ENCODE data around the gene CARMIL3. TPM values are rescaled to one million over a fixed set of nuclear protein-coding genes. Genes with fewer than 3 reads are reported as not detected.

The CARMIL3 gene
- total RNA-seq, 1 donor from 2014 or later = 108 TPM

GRCh38 chr14:24065408-24065807 is 13.6 kb downstream of the CARMIL3 start:
- no peak overlapping the region for H3K4me3 Mint-ChIP-seq (ENCODE audit: unreplicated experiment)
- no peak for TF ChIP-seq CTCF (IDR thresholded peaks at IDR 0.05; ENCODE audit: partially characterized antibody, unreplicated experiment)
- DNase-seq = no peak
- peaks cover 13% of the 10 kb centered on the region for H3K4me1 Mint-ChIP-seq (ENCODE audit: low read depth, unreplicated experiment)
- no peak overlapping the region for H3K27ac Mint-ChIP-seq (ENCODE audit: unreplicated experiment)
- peaks cover 6% of the 10 kb centered on the region for H3K36me3 Mint-ChIP-seq (ENCODE audit: unreplicated experiment)
- peaks cover 24% of the 10 kb centered on the region for H3K27me3 Mint-ChIP-seq (ENCODE audit: unreplicated experiment)
- H3K9me3 Mint-ChIP-seq (ENCODE audit: unreplicated experiment) = peaks cover 3% of the 10 kb centered on the region

- DNase-seq = no peak
- Mint-ChIP-seq H3K27me3 (ENCODE audit: unreplicated experiment) (peaks cover 23% of the 10 kb centered on the region), H3K9me3 (ENCODE audit: unreplicated experiment) (peaks cover 5% of the 10 kb centered on the region), H3K4me3 (ENCODE audit: unreplicated experiment) (no peak overlapping the region), H3K36me3 (ENCODE audit: unreplicated experiment) (peaks cover 6% of the 10 kb centered on the region), H3K4me1 (ENCODE audit: low read depth, unreplicated experiment) (peaks cover 20% of the 10 kb centered on the region), H3K27ac (ENCODE audit: unreplicated experiment) (no peak overlapping the region)
- no peak for TF ChIP-seq CTCF (IDR thresholded peaks at IDR 0.05; ENCODE audit: partially characterized antibody, unreplicated experiment)
Observed at GRCh38 chr14:24066496-24067132, 14.8 kb downstream of the CARMIL3 start.

- peaks cover 21% of the 10 kb centered on the region for H3K27me3 Mint-ChIP-seq (ENCODE audit: unreplicated experiment)
- H3K27ac Mint-ChIP-seq (ENCODE audit: unreplicated experiment) = no peak overlapping the region
Observed at GRCh38 chr14:24067133-24068082, 15.6 kb downstream of the CARMIL3 start.

GRCh38 chr14:24068711-24069410 is 17.1 kb downstream of the CARMIL3 start:
- Mint-ChIP-seq H3K27me3 (ENCODE audit: unreplicated experiment) (peaks cover 19% of the 10 kb centered on the region), H3K9me3 (ENCODE audit: unreplicated experiment) (peaks cover 5% of the 10 kb centered on the region), H3K36me3 (ENCODE audit: unreplicated experiment) (peaks cover 6% of the 10 kb centered on the region), H3K4me1 (ENCODE audit: low read depth, unreplicated experiment) (peaks cover 17% of the 10 kb centered on the region), H3K4me3 (ENCODE audit: unreplicated experiment) (no peak overlapping the region), H3K27ac (ENCODE audit: unreplicated experiment) (no peak overlapping the region)
- DNase-seq = no peak
- TF ChIP-seq CTCF (IDR thresholded peaks at IDR 0.05; ENCODE audit: partially characterized antibody, unreplicated experiment) = no peak

More at GRCh38 chr14:24067133-24068082, 15.6 kb downstream of the CARMIL3 start:
- H3K9me3 Mint-ChIP-seq (ENCODE audit: unreplicated experiment) = peaks cover 5% of the 10 kb centered on the region
- TF ChIP-seq CTCF (IDR thresholded peaks at IDR 0.05; ENCODE audit: partially characterized antibody, unreplicated experiment) = no peak
- no peak for DNase-seq
- peaks cover 6% of the 10 kb centered on the region for H3K36me3 Mint-ChIP-seq (ENCODE audit: unreplicated experiment)
- H3K4me1 Mint-ChIP-seq (ENCODE audit: low read depth, unreplicated experiment) = peaks cover 17% of the 10 kb centered on the region
- H3K4me3 Mint-ChIP-seq (ENCODE audit: unreplicated experiment) = no peak overlapping the region

Data from glutamatergic neuron (in vitro differentiated cells).